ENCODE measurements around the gene MYL4. TPM values are rescaled to one million over a fixed set of nuclear protein-coding genes. Genes with fewer than 3 reads are reported as not detected.

MYL4 gene
- total RNA-seq, 6 experiments from 2014 or later: not detected

DNA sequence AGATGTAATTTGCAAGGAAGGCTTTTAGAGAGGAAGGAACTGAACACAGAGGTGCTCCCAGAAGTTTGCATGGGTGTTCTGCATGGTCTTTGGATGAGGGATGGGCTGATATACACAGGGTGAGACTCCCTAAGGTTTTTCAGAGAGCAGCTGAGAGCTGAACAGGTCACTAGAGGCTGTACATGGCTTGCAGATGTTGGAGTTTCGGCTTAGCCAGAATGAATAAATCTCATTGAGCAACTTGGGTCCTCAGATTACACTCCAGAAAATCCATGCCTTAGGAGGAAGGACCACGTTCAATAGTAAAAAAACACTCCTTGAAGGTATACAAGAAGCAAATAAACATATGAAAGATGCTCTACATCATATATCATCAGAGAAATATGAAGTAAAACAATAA lies 37.0 kb downstream of the MYL4 start:
- no peaks in the 10 kb centered on the region; the same call in 1 of the 2 replicates for H3K4me1 Mint-ChIP-seq (ENCODE audit: low read depth)
- no peak overlapping the region for H3K4me3 Mint-ChIP-seq
- no peaks in the 10 kb centered on the region for H3K9me3 Mint-ChIP-seq
- H3K27ac Mint-ChIP-seq: no peak overlapping the region
- H3K27me3 Mint-ChIP-seq (ENCODE audit: insufficient read depth): peaks cover 3% of the 10 kb centered on the region
- DNase-seq: no peak
- no peak for TF ChIP-seq CTCF (IDR thresholded peaks at IDR 0.05)
- H3K36me3 Mint-ChIP-seq (ENCODE audit: low read depth): no peaks in the 10 kb centered on the region

DNA sequence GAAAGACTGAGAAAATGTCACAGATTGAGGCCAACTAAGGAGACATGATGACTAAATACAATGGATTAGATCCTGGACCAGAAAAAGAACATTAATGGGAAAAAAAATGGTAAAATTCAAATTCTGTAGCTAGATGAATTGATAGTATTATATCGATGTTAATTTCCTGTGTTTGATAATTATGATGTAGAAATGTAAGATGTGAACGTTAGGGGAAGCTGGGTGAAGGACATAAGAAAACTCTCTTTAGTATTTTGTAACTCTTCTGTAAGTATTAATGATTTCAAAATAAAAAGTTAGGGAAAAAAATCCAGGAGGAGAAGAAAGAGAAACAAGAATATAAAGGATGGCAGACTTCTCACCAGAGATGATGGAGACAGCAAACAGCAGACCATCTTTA lies 41.7 kb downstream of the MYL4 start:
- H3K4me1 Mint-ChIP-seq (ENCODE audit: low read depth): peaks cover 24% of the 10 kb centered on the region
- no peaks in the 10 kb centered on the region for H3K36me3 Mint-ChIP-seq (ENCODE audit: low read depth)
- H3K4me3 Mint-ChIP-seq: no peak overlapping the region
- no peak overlapping the region for H3K27ac Mint-ChIP-seq
- H3K9me3 Mint-ChIP-seq: no peaks in the 10 kb centered on the region
- no peak for DNase-seq
- H3K27me3 Mint-ChIP-seq (ENCODE audit: insufficient read depth): peaks cover 2% of the 10 kb centered on the region
- TF ChIP-seq CTCF (IDR thresholded peaks at IDR 0.05): no peak

DNA sequence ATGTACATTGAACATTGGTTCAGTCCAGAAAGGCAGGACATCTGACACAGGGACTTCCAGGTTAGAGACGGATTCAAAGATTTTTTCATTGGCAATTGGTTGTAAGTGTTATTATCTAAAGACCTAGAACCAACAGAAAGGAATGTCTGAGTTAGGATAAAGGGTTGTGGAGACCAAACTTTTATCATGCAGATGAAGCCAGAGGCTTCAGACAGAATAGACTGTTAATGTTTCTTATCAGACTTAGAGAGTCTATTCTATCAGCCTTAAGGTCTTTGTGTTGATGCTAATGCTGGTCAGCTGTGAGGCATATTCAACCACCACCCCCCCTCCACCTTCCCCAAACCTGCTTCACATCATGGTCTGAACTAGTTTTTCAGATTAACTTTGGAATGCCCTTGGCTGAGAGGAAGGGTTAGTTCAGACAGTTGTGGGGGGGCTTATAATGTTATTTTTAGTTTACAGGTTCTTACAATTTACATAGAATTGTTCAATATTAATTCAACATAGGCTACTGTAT lies 42.3 kb downstream of the MYL4 start:
- no peaks in the 10 kb centered on the region for H3K9me3 Mint-ChIP-seq
- no peak for DNase-seq
- no peak for TF ChIP-seq CTCF (IDR thresholded peaks at IDR 0.05)
- peaks cover 27% of the 10 kb centered on the region for H3K4me1 Mint-ChIP-seq (ENCODE audit: low read depth)
- no peaks in the 10 kb centered on the region; the same call in 1 of the 2 replicates for H3K27me3 Mint-ChIP-seq (ENCODE audit: insufficient read depth)
- H3K4me3 Mint-ChIP-seq: no peak overlapping the region
- H3K36me3 Mint-ChIP-seq (ENCODE audit: low read depth): no peaks in the 10 kb centered on the region
- H3K27ac Mint-ChIP-seq: no peak overlapping the region

DNA sequence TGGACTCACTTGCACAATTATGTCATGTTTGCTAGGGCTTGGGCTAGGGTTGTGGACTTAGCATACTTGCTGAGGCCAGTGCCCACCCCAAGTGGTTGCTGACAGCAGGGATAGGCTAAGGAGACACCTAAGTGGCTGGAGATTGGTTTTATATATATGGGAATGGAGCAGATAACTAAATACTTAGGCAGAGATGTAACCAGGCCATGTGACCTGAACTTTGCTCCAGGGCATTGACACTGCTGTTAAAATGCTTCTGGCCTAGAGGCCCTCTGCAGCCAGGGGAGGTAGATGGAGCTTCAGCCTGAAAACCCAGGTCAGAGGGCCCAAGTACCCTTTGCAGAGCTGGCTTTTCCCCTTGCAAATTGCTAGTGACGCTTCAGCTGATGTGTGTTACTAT lies 43.1 kb downstream of the MYL4 start:
- Mint-ChIP-seq H3K27ac (no peak overlapping the region), H3K9me3 (no peaks in the 10 kb centered on the region), H3K27me3 (ENCODE audit: insufficient read depth) (no peaks in the 10 kb centered on the region; the same call in 1 of the 2 replicates), H3K36me3 (ENCODE audit: low read depth) (no peaks in the 10 kb centered on the region), H3K4me3 (no peak overlapping the region), H3K4me1 (ENCODE audit: low read depth) (peaks cover 35% of the 10 kb centered on the region)
- TF ChIP-seq CTCF (IDR thresholded peaks at IDR 0.05): no peak
- peak; percentile 33 for DNase-seq

DNA sequence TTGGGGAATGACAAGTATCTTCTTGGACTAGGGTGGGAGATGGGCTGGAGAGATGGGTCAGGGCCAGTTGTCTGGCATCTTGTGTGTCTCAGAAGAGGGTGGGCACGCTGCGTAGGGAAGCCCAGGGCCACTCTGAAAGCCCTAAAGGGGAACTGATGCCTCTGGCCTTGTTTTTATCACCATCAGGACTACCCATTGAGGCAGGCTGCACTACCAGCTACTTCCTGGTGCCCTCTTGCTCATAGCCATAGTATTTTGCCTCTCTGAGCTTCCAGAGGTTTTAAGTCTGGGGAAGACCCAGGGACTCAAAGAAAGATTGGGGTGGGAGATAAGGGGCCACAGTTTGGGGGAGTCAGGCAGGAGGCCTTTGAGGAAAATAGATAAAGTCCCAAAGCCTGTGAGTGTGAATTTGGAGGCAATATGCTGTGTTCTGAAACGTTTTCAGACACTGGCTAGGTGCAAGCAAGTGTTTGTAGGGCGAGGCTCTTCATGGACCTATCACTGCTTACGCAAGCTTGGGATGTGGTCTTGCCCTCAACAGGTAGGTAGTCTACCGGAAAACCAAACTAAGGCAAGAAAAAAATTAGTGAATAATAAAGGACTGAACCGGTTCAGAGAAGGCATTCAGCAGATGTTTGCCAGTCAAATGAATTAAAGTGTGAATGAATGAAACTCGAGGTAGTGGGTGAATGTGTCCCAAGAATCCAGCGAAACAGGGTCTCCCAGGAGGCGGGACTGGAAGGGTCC lies 43.8 kb downstream of the MYL4 start:
- H3K36me3 Mint-ChIP-seq (ENCODE audit: low read depth): no peaks in the 10 kb centered on the region
- H3K9me3 Mint-ChIP-seq: no peaks in the 10 kb centered on the region
- no peak for TF ChIP-seq CTCF (IDR thresholded peaks at IDR 0.05)
- no peak overlapping the region for H3K27ac Mint-ChIP-seq
- peak overlapping the region; percentile 78 for H3K4me3 Mint-ChIP-seq
- H3K27me3 Mint-ChIP-seq (ENCODE audit: insufficient read depth): no peaks in the 10 kb centered on the region; the same call in 1 of the 2 replicates
- H3K4me1 Mint-ChIP-seq (ENCODE audit: low read depth): peaks cover 42% of the 10 kb centered on the region
- DNase-seq: no peak

Data from HFFc6 (cell line).